HG03457 (cell line): ENCODE data around the gene SNX20.

Source experiments
- ATAC-seq: cut with Tn5 transposase; IDR thresholded peaks from one replicate; pipeline ENCODE4 v1.9.1; 2021; ENCODE audit warnings: moderate number of reproducible peaks; ENCODE audit not compliant: unreplicated experiment

Gene SNX20

DNA sequence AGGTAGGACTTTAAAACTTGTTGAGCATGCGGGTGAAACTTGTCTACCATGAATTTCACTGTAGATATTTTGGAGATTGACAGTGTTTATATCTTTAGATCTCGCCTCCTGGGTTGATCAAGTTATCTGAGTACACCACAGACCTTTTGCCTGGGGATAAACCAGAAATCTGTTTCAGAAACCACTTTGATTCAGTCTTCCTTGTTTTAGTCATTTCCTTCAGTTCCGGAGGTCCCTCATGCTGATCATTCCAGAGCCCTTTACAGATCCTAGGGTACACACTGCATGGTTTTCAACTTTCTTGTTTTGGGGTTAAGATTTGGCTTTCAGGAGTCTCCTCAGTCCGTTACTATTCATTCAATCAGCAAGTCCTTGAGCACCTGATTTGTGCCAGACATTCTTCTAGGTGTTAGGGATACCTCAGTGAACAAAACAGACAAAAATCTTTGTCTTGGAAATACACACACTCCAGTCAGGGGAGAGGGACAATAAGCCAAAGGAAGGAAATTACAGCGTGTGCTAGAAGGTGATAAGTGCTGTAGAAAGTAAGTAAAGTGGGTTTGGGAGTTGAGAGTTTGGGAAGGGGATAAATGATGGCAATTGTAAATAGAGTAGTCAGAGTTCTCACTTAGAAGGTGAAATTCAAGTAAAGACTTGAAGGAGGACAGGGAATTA, 24.5 kb upstream of the SNX20 start:
- no peak for ATAC-seq

DNA sequence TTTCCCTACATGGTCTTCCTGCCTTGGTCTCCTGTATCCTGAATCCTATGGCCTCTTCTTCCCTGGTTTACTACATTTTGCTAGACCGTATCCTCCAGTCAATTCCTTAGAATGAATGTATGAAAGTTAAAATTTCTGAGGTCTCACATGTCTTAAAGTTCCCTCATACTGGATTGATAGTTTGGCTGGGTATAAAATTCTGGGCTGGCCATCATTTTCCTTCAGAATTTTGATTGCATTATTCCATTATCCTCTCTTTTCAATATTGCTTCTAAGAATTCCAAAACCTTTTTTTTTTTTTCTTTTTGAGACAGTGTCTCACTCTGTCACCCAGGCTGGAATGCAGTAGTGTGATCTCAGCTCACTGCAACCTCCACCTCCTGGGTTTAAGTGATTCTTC, 23.1 kb upstream of the SNX20 start:
- no peak for ATAC-seq

DNA sequence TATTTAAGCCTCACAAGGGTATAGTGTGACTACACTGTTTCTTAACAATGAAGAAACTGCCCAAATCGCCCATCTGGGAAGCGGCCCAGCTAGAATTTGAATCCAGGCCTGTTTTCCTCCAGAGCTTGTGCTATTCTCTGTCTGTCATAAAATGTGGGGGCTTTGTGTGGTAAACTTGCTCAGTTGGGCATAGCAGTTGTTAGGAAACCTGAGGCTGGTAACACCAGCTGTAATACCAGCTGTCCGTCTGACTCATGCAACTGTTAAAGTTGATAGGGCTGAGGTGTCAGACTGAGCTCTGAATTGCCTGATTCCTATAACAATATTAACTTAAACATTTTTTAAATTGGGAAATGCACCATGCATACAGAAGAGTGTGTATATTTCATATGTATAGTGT, 21.6 kb upstream of the SNX20 start:
- no peak for ATAC-seq

DNA sequence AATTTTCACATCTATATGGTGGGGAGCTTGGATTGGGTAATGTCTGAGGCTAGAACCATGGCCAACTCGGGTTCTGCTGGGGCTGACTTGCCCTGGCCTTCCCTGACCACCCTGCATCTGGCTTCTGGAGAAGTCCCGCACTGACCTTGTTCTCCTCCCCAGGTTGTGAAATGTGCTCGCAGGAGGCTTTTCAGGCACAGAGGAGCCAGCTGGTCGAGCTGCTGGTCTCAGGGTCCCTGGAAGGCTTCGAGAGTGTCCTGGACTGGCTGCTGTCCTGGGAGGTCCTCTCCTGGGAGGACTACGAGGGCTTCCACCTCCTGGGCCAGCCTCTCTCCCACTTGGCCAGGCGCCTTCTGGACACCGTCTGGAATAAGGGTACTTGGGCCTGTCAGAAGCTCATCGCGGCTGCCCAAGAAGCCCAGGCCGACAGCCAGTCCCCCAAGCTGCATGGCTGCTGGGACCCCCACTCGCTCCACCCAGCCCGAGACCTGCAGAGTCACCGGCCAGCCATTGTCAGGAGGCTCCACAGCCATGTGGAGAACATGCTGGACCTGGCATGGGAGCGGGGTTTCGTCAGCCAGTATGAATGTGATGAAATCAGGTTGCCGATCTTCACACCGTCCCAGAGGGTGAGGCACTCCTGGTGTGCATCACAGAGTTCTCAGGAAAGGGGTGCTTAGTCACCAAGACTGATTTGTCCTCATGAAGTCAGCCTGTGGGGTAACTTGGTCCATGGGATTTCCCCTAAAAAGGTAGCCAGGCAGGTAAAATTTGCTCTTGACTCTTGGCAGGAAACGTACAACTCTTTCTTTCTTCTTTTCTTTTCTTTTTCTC, 18.4 kb upstream of the SNX20 start:
- ATAC-seq: no peak

DNA sequence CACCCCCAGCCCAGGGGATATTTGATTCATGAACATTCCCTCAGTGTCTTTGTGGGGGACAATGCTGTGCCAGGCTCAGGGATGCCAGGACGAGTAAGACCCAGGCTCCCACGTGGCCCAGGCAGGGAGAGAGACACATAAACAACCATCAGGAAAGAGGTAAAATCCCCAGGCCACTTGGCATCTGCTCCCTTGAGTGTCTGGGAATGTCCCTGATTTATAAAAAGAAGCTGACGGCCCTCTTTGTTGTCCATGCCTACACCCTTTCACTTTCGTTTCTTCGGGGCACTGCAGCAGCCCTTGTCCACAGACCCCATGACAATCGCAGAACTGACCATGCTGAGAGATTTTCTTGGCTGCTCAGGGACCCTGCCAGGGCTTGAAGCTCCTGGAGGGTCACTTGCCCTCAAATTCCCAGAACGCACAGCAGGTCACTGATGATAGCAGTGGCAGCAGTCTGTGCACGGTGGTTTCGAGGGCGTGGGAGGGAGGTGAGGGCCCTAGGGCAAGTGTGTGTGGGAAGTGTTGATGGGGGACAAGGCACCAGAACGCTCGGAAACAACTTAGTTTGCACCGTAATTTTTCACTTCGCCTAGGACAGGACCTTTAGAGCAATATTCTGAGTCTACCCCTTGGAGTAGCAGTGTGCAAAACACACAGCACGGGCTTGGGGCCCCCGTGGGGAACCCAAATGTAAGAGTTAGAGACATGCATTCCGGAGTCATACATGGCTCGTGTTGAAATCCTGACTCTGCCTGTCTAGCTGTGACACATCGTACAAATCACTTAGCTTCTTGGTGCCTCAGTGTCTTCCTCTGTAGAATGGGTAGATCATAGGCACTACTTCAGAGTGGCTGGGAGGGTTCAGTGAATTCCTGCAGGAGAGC, 17.0 kb upstream of the SNX20 start:
- ATAC-seq: no peak

DNA sequence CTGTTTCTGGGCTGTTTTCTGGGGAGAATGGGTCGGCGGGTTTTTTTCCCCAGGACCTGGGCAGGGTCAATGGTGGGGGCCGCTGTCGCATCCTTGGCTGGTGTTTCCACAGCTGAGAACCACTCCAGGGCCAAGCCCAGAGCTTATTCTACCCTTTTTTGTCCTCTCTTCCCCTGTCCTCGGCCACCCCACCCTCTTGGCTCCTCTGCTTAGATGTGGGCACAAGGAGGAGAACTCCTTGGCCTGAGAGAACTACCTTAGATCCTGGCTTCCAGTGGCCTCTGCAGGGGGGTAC, 16.3 kb upstream of the SNX20 start:
- ATAC-seq: no peak

DNA sequence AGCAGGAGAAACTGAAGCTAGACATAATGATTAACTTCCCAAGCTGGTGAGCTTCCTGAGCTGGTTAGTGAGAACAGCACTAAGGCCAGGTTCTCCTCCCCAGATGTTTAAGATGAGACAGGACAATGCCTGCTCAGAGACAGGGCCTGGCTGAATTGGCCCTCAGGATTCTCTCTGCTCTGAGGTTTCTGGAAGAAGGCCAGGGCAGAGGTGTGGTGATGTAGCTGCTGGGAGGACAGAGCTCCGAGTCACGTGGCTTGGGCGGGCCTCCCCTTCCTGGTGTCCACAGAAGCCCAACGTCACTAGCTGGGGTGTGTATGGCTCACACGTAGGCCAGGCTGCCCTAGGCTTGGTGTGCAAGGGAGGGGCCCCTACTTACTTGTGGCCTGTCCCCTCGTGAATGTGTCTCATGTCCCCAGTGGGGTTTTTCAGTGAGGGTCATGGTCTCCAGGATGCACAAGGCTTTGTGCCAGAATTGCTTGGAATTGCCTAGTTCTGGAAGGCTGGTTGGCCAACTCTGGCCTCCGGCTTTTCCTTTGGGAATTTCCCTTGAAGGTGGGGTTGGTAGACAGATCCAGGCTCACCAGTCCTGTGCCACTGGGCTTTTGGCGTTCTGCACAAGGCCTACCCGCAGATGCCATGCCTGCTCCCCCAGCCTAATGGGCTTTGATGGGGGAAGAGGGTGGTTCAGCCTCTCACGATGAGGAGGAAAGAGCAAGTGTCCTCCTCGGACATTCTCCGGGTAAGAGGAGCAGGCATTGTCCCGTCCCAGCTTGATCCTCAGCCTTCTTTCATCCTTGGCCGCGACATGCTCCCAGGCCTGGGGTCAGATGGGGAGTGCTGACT, 15.7 kb upstream of the SNX20 start:
- peak; percentile 57 for ATAC-seq

DNA sequence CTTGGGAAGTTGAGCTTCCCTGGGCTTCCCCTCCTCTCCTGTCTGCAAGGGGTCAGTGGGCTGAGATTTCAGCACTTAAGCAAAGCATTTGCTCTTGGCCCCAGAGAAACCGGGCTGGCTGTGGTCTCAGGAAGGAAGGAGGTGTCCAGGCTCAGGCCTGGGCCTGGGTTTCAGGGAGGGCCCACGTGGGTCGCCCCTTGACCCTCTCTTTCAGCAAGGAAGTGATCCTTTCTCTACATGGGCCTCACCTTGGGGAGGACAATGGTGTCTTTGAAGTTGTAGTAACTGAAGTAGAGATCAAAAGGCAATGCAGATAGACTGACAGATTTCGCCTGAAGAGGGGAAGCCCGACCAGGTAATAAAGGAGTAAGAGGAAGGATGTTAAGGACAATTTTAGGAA, 15.0 kb upstream of the SNX20 start:
- ATAC-seq: no peak

DNA sequence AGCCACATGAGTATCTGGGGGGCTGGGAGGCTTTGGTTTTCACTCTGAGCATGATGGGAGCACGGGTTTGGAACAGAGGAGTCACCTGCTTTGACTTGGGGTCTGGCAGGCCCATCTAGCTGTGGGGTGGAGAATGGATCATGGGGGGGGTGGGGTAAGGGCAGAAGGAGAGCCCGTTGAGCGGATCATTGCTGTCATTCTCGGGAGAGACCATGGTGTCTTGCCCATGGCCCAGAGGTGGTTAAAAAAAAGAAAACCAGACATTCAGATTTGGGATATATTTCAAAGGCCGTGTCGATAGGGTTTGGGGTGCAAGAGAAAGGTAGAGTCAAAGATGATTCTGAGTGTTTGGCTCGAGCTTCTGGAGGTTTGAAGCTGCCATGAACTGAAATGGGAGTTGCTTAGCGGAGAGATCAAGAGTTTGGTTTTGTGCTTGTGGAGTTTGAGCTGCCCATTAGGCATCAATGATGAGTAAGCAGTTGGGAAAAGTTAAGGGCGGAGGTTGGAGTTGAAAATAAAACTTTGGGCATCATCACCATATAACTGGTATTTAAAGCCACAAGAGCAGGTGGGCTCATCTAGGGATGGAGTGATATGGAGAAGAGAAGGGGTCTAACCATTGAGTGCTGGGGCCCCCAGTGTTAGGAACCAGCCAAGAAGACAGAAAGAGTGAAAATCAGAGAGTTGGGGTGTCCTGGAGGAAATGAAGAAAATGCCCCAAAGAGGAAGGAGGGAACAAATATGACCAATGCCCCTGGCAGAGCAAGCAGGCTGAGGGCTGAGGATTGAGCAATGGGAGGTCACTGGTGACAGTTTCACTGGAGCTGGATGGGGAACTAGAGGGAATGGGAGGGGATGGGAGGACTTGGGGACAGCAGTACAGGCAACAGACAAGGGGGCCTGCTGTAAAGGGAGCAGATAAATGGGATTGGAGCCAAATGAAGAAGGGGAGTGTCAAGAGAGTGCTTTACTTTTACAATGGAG, 14.2 kb upstream of the SNX20 start:
- no peak for ATAC-seq

DNA sequence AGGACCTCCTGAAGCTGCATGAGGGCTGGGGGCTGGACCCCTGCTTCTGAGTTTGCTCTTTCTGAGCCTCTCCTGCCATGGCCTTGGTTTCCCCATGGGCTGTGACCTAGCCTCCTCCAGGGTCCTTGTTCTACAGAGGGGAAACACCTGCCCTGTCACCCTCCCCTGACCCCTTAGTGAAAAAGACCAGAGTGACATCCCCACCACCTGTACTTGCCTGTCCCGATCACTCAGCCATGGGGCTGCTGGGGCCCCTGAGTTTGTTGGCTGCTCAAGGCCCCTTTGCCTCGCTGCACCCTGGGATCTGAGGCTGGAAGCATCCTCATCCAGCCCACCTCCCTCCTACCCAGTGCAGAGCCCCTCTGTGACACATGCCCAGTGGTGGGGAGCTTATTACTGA, 13.1 kb upstream of the SNX20 start:
- ATAC-seq: no peak

DNA sequence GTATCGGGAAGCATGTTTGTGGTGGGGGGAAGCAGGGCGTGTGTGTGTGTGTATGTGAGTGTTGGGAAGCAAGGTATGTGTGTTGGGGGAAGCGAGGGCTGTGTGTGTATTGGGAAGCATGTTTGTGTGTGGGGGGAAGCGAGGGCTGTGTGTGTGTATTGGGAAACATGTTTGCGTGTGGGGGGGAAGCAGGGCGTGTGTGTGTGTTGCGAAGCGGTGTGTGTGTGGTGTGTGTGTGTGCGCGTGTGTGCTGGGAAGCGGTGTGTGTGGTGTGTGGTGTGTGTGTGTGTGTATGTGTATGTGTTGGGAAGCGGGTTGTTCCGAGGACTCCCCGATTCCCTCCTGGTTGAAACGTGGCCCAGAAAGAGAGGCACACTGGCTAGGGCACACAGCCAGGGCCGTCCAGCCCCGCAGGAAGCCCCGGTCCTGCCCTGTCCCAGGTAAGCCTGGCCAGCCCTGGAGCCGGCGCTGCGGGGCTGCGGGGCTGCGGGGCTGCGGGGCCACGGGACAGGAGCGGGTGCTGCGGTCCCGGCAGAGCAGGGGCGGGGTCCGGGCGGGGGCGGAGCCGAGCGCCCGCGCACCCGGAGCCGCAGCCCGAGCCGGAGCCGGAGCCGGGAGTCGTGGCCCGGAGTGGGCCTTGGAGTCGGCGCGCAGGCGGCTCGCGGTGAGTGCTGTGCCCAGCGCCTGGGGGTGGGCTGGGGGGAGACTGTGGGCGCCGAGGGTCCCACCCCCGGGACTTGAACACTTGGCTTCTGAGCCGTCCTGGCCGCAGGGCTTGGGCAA, 12.1 kb upstream of the SNX20 start, which contains the start of gene NOD2:
Gene NOD2 (plus strand): TSS at position 608 of the 783 bp plus-strand sequence. CDS start 5,890 bp downstream, outside the sequence.
- no peak for ATAC-seq

DNA sequence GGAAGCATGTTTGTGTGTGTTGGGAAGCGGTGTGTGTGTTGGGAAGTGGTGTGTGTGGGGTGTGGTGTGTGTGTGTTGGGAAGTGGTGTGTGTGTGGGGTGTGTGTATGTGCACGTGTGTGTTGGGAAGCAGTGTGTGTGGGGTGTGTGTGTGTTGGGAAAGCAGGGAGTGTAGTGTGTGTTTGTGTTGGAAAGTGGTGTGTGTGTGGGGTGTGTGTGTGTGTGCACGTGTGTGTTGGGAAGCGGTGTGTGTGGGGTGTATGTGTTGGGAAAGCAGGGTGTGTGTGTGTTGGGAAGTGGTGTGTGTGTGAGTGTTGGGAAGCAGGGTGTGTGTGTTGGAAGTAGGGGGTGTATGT, 11.5 kb upstream of the SNX20 start:
- ATAC-seq: no peak

DNA sequence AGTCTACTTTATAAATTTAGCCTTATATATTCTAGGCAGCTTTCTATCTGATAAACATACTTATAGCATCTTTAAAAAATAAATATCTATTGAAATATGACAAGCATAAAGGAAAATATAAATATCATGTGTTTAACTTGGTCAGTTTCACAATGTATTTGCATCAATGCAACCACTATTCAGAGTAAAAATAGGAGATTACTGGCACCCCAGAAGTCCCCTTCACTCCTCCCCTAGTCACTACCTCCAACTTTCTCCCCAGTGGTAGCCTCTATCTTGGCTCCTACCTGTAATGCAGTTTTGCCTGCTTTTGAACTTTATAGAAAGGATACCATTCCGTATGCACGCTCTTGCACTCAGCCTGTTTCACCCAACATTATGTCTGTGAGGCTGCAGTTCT, 9.1 kb upstream of the SNX20 start:
- ATAC-seq: no peak

DNA sequence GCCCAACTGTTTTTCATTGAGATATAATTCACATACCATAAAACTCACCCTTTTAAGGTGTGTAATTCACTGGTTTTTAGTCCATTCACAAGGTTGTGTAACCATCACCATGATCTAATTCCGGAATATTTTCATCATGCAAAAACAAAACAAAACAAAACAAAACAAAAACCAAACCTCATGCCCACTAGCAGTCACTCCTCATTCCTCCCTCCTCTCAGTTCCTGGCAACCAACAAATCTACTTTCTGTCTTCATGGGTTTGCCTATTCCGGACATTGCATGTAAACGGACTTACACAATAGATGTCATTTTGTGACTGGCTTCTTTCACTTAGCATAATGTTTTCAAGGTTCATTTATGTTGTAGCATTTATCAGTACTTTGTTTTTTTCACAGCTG, 7.8 kb upstream of the SNX20 start:
- ATAC-seq: no peak

DNA sequence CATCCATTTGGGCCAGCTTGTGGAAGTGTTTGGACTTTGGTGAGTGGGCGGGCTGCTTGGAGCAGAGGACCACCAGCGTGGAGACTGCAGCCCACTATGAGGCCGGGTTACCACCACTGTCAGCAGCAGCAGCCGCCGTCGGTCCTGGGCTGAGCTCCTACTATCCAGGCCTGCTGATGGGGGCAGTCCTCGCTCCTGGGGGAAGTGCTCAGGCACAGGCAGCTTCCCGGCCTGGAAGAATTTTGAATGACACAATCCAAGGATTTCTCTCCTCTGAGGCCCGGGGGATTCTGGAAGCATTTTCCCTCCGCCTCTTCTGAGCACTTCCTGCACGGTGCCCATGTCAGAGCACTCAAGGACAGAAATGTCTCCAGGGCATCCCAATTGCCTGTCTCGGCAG, 7.0 kb upstream of the SNX20 start:
- no peak for ATAC-seq

DNA sequence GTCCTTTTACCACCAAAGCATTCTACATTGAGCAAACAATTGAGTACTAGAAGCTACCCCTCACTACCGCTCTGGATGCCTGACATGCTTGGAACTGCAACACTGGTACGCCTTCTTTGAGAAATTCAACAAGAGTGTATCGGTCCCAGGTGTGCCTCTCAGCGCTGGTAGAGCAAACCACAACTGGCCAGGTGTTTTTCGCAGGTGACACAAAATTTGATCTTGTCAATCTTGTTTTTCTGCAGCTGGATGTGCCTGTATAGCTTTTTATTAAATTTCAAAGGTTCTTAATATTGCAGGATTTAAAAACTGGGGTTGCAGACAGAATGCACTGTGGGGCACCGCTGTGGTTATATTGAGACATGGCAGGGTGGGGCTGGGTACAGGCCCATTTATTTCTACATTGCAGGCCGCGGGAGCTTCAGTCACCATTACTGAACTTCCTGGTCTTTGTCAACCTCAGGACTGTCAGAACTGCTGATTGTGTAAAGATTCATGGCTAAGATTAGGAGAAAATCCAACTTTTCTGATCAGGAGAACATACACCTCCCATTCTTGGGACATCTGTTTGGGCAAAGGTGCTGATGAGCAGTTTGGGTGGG, 4.5 kb upstream of the SNX20 start:
- no peak for ATAC-seq

DNA sequence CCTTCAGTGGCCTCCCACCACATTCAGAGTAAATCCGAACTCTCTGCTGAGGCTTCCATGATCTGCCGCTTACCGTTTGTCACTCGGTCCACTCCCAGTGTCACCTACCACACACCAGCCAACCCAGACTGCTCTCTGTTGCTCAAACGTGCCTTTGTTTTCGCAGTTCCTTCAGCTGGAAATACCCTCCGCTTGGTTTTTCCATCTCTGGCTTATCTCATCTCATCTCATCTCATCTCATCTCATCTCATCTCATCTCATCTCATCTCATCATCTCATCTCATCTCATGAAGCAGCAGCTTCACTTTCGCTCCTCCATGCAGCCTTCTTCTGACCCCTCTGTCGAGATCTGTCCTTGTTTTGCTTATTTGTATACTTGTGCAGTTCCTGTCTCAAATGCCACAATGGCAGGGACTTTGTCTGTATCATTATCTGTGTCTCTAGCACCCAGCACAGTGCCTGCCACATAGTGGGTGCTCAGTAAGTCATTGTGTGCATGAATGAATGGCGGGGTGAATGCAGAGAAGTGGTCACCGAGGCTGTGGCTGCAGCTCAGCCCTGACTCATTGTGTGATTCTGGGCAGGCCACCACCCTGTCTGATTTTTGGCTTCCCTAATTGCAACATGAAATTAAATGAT, 3.8 kb upstream of the SNX20 start:
- no peak for ATAC-seq
